ENCODE measurements around the gene PLOD1.
"Not testable (repeated sequence)": the region's sequence is repeated elsewhere in the genome, so short reads cannot be mapped to it uniquely, and the experiment has no call there.

PLOD1 gene

GRCh38 chr1:11981378-11982009, 47.0 kb downstream of the PLOD1 start:
- no peak for DNase-seq

- DNase-seq = no peak
These were observed 47.5 kb downstream of the PLOD1 start for GRCh38 chr1:11982010-11982392.

- no peak for DNase-seq
These were observed 49.6 kb downstream of the PLOD1 start for GRCh38 chr1:11984121-11984520.

- no peak for DNase-seq
These were observed 50.1 kb downstream of the PLOD1 start for GRCh38 chr1:11984576-11984975.

- no peak for DNase-seq
These were observed 50.7 kb downstream of the PLOD1 start for GRCh38 chr1:11985171-11985570.

GRCh38 chr1:11985851-11986250, 51.3 kb downstream of the PLOD1 start:
- DNase-seq = no peak

GRCh38 chr1:11989669-11990068, 55.2 kb downstream of the PLOD1 start:
- no peak for DNase-seq

GRCh38 chr1:11990303-11991032, 56.0 kb downstream of the PLOD1 start:
- no peak for DNase-seq

- no peak for DNase-seq
These were observed 57.6 kb downstream of the PLOD1 start for GRCh38 chr1:11991969-11992676.

- DNase-seq = no peak
These were observed 62.7 kb downstream of the PLOD1 start for GRCh38 chr1:11997081-11997850.

- no peak for DNase-seq
These were observed 64.1 kb downstream of the PLOD1 start for GRCh38 chr1:11998636-11999035.

- no peak for DNase-seq
These were observed 64.7 kb downstream of the PLOD1 start for GRCh38 chr1:11999236-11999635.

- DNase-seq = peak; percentile 51
These were observed 66.9 kb downstream of the PLOD1 start for GRCh38 chr1:12001249-12001917.

GRCh38 chr1:12001996-12002493, 67.5 kb downstream of the PLOD1 start:
- DNase-seq = no peak

GRCh38 chr1:12003762-12004161, 69.2 kb downstream of the PLOD1 start:
- no peak for DNase-seq

- no peak for DNase-seq
These were observed 71.1 kb downstream of the PLOD1 start for GRCh38 chr1:12005488-12006166.

- no peak for DNase-seq
These were observed 71.8 kb downstream of the PLOD1 start for GRCh38 chr1:12006167-12006921.

- DNase-seq = no peak
These were observed 72.7 kb downstream of the PLOD1 start for GRCh38 chr1:12007204-12007603.

- DNase-seq = not testable (repeated sequence)
These were observed 73.8 kb downstream of the PLOD1 start for GRCh38 chr1:12008355-12008754.

GRCh38 chr1:12009318-12009947, 74.9 kb downstream of the PLOD1 start:
- no peak for DNase-seq

Measured in activated CD4-positive, CD25-positive, alpha-beta regulatory T cell treated with anti-CD3 and anti-CD28 coated beads, Interleukin-2, amount 50 U/mL, for 72 hours (primary cell).